Measurements from ENCODE around the gene TLE3. TPM values are rescaled to one million over a fixed set of nuclear protein-coding genes. Genes with fewer than 3 reads are reported as not detected.

Gene TLE3
- total and polyA plus RNA-seq, 8 donors = 12.5 to 37.2 (median 18.9) TPM

GRCh38 chr15:70027518-70027917 is 70.2 kb downstream of the TLE3 start:
- DNase-seq (no peak), FAIRE-seq (no peak), ATAC-seq (no peak)
- Histone ChIP-seq H3K27me3 (no peaks in the 10 kb centered on the region), H3K36me3 (no peaks in the 10 kb centered on the region), H3K27ac (no peak overlapping the region), H3K4me3 (no peak overlapping the region), H3K4me1 (peaks cover 0 to 6% (median 0%) of the 10 kb centered on the region in 3 donors), H3K9me3 (no peaks in the 10 kb centered on the region)
- TF ChIP-seq, protein P1, sequence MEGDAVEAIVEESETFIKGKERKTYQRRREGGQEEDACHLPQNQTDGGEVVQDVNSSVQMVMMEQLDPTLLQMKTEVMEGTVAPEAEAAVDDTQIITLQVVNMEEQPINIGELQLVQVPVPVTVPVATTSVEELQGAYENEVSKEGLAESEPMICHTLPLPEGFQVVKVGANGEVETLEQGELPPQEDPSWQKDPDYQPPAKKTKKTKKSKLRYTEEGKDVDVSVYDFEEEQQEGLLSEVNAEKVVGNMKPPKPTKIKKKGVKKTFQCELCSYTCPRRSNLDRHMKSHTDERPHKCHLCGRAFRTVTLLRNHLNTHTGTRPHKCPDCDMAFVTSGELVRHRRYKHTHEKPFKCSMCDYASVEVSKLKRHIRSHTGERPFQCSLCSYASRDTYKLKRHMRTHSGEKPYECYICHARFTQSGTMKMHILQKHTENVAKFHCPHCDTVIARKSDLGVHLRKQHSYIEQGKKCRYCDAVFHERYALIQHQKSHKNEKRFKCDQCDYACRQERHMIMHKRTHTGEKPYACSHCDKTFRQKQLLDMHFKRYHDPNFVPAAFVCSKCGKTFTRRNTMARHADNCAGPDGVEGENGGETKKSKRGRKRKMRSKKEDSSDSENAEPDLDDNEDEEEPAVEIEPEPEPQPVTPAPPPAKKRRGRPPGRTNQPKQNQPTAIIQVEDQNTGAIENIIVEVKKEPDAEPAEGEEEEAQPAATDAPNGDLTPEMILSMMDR (IDR thresholded peaks at IDR 0.05) = no peak
- WGBS, 2 donors = 90 to 96% methylated on average over 1 of the region's 1 CpG
- intact Hi-C loops (cut with DNase I) = no loop called here

DNA sequence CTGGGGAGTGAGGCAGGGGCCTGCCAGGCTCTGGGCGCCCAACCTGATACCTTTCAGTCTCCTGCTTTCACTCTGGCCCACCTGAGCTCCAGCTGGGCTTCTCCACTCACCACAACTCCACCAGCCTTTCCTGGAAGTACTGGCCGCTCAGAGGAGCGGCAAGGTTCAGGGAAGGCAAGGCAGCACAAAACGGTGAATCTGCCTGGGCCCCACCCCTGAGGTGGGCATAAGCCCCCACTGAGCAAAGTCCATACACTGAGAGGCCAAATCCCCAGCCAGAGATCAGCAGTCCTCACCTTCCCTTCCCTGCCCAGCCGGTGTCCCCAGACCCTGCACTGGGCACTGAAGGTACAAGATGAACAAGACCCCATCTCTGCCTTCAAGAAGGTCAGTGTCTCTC is 70.7 kb downstream of the TLE3 start:
- intact Hi-C loops (cut with DNase I) = no loop called here
- no peak overlapping the region for H3K4me3 ChIP-seq
- no peaks in the 10 kb centered on the region for H3K9me3 ChIP-seq
- no peaks in the 10 kb centered on the region for H3K36me3 ChIP-seq
- H3K27ac ChIP-seq = no peak overlapping the region
- H3K27me3 ChIP-seq = no peaks in the 10 kb centered on the region
- FAIRE-seq = no peak
- peaks cover 0 to 6% (median 0%) of the 10 kb centered on the region in 3 donors for H3K4me1 ChIP-seq
- ATAC-seq = no peak
- WGBS, 2 donors = 80 to 89% methylated on average over 4 to 5 of the region's 5 CpGs
- DNase-seq = peak in 1 of 6 donors; percentile 21
- TF ChIP-seq, protein P1 (IDR thresholded peaks at IDR 0.05) = no peak

GRCh38 chr15:70025413-70026296 is 72.1 kb downstream of the TLE3 start:
- DNase-seq (no peak), ATAC-seq (no peak), FAIRE-seq (no peak)
- Histone ChIP-seq H3K36me3 (no peaks in the 10 kb centered on the region), H3K27ac (no peak overlapping the region), H3K9me3 (no peaks in the 10 kb centered on the region), H3K4me1 (peaks cover 0 to 6% (median 0%) of the 10 kb centered on the region in 3 donors), H3K4me3 (no peak overlapping the region), H3K27me3 (no peaks in the 10 kb centered on the region)
- intact Hi-C loops (cut with DNase I) = no loop called here
- WGBS, 2 donors = 88 to 90% methylated on average over 11 of the region's 11 CpGs
- TF ChIP-seq, protein P1 (IDR thresholded peaks at IDR 0.05) = no peak

- no peak overlapping the region for H3K27ac ChIP-seq
- H3K27me3 ChIP-seq = no peaks in the 10 kb centered on the region
- no peak for ATAC-seq
- TF ChIP-seq, protein P1 (IDR thresholded peaks at IDR 0.05) = no peak
- no peak overlapping the region for H3K4me3 ChIP-seq
- no peaks in the 10 kb centered on the region for H3K9me3 ChIP-seq
- peaks cover 0 to 6% (median 0%) of the 10 kb centered on the region in 3 donors for H3K4me1 ChIP-seq
- WGBS, 2 donors = 77 to 80% methylated on average over 18 of the region's 18 CpGs
- no peaks in the 10 kb centered on the region for H3K36me3 ChIP-seq
- no peak for DNase-seq
- no peak for FAIRE-seq
- intact Hi-C loops (cut with DNase I) = no loop called here
These were observed 73.2 kb downstream of the TLE3 start for GRCh38 chr15:70024521-70024920.
